Keratinocyte (primary cell): ENCODE data around the gene NFATC3. TPM values are rescaled to one million over a fixed set of nuclear protein-coding genes. Genes with fewer than 3 reads are reported as not detected.

ENCODE experiments used
- DNase-seq: peaks from one replicate; pipeline ENCODE4 v3.0.0-alpha.2; 2011; ENCODE audit warnings: low read depth, missing footprints, low spot score
- FAIRE-seq: peaks from 2 replicates; lab custom pipeline; 2011; peaks lifted over from hg19 to GRCh38; lab: Jason Lieb, UNC
- H2AFZ ChIP-seq: 2 replicates; pipeline ENCODE4 v1.6.0; 2012; ENCODE audit warnings: low read length, control low read depth, inconsistent platforms; ENCODE audit not compliant: control insufficient read depth
- H3K27ac ChIP-seq: 2 replicates; pipeline ENCODE4 v1.5.1; 2011; ENCODE audit warnings: low read length; ENCODE audit not compliant: control insufficient read depth, insufficient read depth
- H3K27me3 ChIP-seq: 3 replicates; pipeline ENCODE4 v1.6.0; 2011; ENCODE audit warnings: low read length; ENCODE audit not compliant: control insufficient read depth, insufficient read depth; ENCODE audit errors: extremely low read depth
- H3K36me3 ChIP-seq, 2 experiments: 2 replicates in 1 of 2; 3 replicates in 1 of 2; pipeline ENCODE4 v1.5.1; 2011; ENCODE audit warnings: low read length in 2 of 2, mild to moderate bottlenecking in 1 of 2; ENCODE audit not compliant: control insufficient read depth in 2 of 2, insufficient read depth in 2 of 2; ENCODE audit errors: extremely low read depth in 1 of 2
- H3K4me1 ChIP-seq: 3 replicates; pipeline ENCODE4 v1.5.1; 2011; ENCODE audit warnings: low read length; ENCODE audit not compliant: control insufficient read depth, insufficient read depth; ENCODE audit errors: extremely low read depth
- H3K4me2 ChIP-seq: 3 replicates; pipeline ENCODE4 v1.6.0; 2011; ENCODE audit warnings: low read depth, low read length; ENCODE audit not compliant: control insufficient read depth, insufficient read depth; ENCODE audit errors: extremely low read depth
- H3K4me3 ChIP-seq, 3 experiments: fragments of 200-600 bp in 1 of 3; sonication (generic) in 1 of 3; 2 replicates in 2 of 3; 3 replicates in 1 of 3; pipeline ENCODE4 v1.5.1; 2011 to 2016; ENCODE audit warnings: low read length in 3 of 3, mild to moderate bottlenecking in 3 of 3, control low read depth in 2 of 3, inconsistent platforms in 1 of 3, low read depth in 1 of 3, mixed read lengths in 1 of 3, mixed run types in 1 of 3, moderate library complexity in 1 of 3; ENCODE audit not compliant: control insufficient read depth in 2 of 3, insufficient read depth in 2 of 3; ENCODE audit errors: extremely low read depth in 1 of 3
- H3K79me2 ChIP-seq: 2 replicates; pipeline ENCODE4 v1.6.0; 2012; ENCODE audit warnings: low read length; ENCODE audit not compliant: control insufficient read depth, insufficient read depth
- H3K9ac ChIP-seq: 3 replicates; pipeline ENCODE4 v1.6.0; 2011; ENCODE audit warnings: low read length; ENCODE audit not compliant: control insufficient read depth, insufficient read depth; ENCODE audit errors: extremely low read depth
- H3K9me1 ChIP-seq: 3 replicates; pipeline ENCODE4 v1.6.0; 2011; ENCODE audit warnings: low read length; ENCODE audit not compliant: control insufficient read depth, insufficient read depth; ENCODE audit errors: extremely low read depth
- H3K9me3 ChIP-seq: 2 replicates; pipeline ENCODE4 v1.5.1; 2012; ENCODE audit warnings: low read depth, low read length; ENCODE audit not compliant: control insufficient read depth
- H4K20me1 ChIP-seq: 3 replicates; pipeline ENCODE4 v1.6.0; 2011; ENCODE audit warnings: low read length; ENCODE audit not compliant: control insufficient read depth, insufficient read depth; ENCODE audit errors: extremely low read depth
- EZH2 ChIP-seq: IDR thresholded peaks from one replicate; pipeline ENCODE4 v1.6.1; 2012; ENCODE audit warnings: inconsistent platforms, mild to moderate bottlenecking, low read length, moderate library complexity
- dilution Hi-C: fragments of 300-500 bp; cut with MboI; formaldehyde crosslinking; loops from one replicate; pipeline ENCODE4 v1.7.0; 2020; ENCODE audit warnings: low sequenced_read_pairs; ENCODE audit not compliant: extremely low pct_ligation_motif_present
- polyA plus RNA-seq, 5 experiments: library from polyadenylated mRNA; depleted of rRNA in 3 of 5; stranded (reverse) in 3 of 5; stranded (forward) in 1 of 5; unstranded in 1 of 5; fragments of >200 nt; gene quantifications; 1 replicate in 1 of 5; 2 replicates in 3 of 5; 3 replicates in 1 of 5; pipeline versions ENCODE4 v1.2.1 to v1.2.3, GENCODE V29; 2011 to 2012; ENCODE audit warnings: missing spikeins in 2 of 5, low read depth in 1 of 5, low replicate concordance in 1 of 5
- TF ChIP-seq, protein P1 (sequence below), 3 experiments: IDR thresholded peaks in 1 of 3; conservative IDR thresholded peaks in 1 of 3; optimal IDR thresholded peaks in 1 of 3; 2 replicates in 2 of 3; 3 replicates in 1 of 3; pipeline versions ENCODE3 to v1.5.1; 2011; ENCODE audit warnings: low read length in 3 of 3, mild to moderate bottlenecking in 3 of 3, moderate library complexity in 2 of 3, control low read depth in 1 of 3, inconsistent platforms in 1 of 3; ENCODE audit not compliant: insufficient read depth in 2 of 3; ENCODE audit errors: extremely low read depth in 1 of 3

The NFATC3 gene
- polyA plus RNA-seq, 1 donor (not counting 4 experiments of a cell fraction or from before 2014, with no cell fraction given): 11.5 TPM

DNA sequence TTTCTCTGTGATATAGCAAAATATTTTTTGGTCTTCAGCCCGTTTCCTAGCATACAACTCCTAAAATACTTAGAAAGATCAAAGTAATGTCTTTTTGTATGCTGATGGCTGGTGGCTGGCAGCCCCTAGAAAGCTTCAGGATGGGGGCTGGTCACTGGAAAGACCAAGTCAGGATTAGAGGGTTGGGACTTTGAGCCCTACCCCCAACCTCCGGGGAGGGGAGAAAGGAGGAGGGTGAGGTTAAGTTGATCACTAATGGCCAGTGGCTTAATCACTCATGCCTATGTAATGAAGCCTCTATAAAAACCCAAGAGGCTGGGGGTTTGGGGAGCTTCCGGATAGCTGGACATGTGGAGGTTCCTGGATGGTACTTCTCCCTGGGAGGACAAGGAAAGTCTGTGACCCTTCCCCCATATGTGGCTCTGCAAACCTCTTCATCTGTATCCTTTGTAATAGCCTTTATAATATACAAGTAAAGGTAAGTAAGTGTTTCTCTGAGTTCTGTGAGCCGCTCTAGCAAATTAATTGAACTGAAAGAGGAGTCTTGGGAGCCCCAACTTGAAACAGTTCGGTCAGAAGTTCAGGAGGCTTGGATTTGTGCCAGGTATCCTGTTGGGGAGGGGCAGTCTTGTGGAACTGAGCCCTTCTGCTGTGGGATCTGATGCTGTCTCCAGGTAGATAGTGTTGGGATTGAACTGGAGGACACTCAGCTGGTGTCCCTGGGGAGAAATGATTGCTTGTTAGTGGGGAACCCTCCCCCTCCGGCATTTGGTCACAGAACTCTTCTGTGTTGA is 182.6 kb downstream of the NFATC3 start:
- Histone ChIP-seq H3K79me2 (peaks cover 62% of the 10 kb centered on the region), H3K4me1 (peaks cover 32% of the 10 kb centered on the region), H3K9me3 (no peaks in the 10 kb centered on the region), H3K27ac (no peak overlapping the region), H3K9me1 (peaks cover 8% of the 10 kb centered on the region), H4K20me1 (peaks cover 2% of the 10 kb centered on the region), H3K36me3 (peaks cover 4 to 12% of the 10 kb centered on the region in 2 experiments), H3K4me2 (no peak overlapping the region), H3K9ac (no peak overlapping the region), H3K27me3 (no peaks in the 10 kb centered on the region), H2AFZ (no peak overlapping the region), H3K4me3 (no peak overlapping the region)
- no peak for DNase-seq
- no peak for FAIRE-seq
- no peak for TF ChIP-seq EZH2
- TF ChIP-seq, protein P1, sequence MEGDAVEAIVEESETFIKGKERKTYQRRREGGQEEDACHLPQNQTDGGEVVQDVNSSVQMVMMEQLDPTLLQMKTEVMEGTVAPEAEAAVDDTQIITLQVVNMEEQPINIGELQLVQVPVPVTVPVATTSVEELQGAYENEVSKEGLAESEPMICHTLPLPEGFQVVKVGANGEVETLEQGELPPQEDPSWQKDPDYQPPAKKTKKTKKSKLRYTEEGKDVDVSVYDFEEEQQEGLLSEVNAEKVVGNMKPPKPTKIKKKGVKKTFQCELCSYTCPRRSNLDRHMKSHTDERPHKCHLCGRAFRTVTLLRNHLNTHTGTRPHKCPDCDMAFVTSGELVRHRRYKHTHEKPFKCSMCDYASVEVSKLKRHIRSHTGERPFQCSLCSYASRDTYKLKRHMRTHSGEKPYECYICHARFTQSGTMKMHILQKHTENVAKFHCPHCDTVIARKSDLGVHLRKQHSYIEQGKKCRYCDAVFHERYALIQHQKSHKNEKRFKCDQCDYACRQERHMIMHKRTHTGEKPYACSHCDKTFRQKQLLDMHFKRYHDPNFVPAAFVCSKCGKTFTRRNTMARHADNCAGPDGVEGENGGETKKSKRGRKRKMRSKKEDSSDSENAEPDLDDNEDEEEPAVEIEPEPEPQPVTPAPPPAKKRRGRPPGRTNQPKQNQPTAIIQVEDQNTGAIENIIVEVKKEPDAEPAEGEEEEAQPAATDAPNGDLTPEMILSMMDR (optimal IDR thresholded peaks at IDR 0.05 in 1 of 3, IDR thresholded peaks at IDR 0.05 in 1 of 3, conservative IDR thresholded peaks at IDR 0.05 in 1 of 3; ENCODE audit: extremely low read depth in 1 of 3, insufficient read depth in 2 of 3, low read length in 3 of 3): no peak
- dilution Hi-C loops: no loop called here

DNA sequence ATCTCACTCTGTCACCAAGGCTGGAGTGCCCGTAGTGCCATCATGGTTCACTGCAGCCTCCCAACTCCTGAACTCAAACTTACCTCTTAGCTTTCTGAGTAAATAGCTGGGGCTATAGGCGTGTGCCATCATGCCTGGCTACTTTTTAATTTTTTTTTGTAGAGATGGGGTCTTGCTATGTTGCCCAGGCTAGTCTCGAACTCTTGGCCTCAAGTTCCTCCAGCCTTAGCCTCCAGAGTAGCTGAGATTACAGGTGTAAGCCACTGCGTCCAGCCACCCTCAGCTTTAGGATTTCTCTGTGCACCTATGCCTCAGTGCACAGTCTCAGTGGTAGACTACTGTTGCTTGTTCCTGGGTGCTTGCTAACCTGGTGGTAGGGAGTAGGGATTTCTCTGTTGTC is 184.6 kb downstream of the NFATC3 start:
- no peak for TF ChIP-seq EZH2
- TF ChIP-seq, protein P1 (optimal IDR thresholded peaks at IDR 0.05 in 1 of 3, IDR thresholded peaks at IDR 0.05 in 1 of 3, conservative IDR thresholded peaks at IDR 0.05 in 1 of 3; ENCODE audit: extremely low read depth in 1 of 3, insufficient read depth in 2 of 3, low read length in 3 of 3): no peak
- H3K27me3 ChIP-seq: no peaks in the 10 kb centered on the region

More for the DNA sequence above, 184.6 kb downstream of the NFATC3 start:
- Histone ChIP-seq H2AFZ (no peak overlapping the region), H3K4me3 (no peak overlapping the region), H3K9me1 (peaks cover 14% of the 10 kb centered on the region), H3K9me3 (no peaks in the 10 kb centered on the region), H4K20me1 (peaks cover 17% of the 10 kb centered on the region), H3K79me2 (peaks cover 63% of the 10 kb centered on the region), H3K4me1 (peaks cover 43% of the 10 kb centered on the region), H3K9ac (no peak overlapping the region), H3K27ac (no peak overlapping the region), H3K4me2 (no peak overlapping the region), H3K36me3 (peaks cover 11 to 25% of the 10 kb centered on the region in 2 experiments)
- FAIRE-seq (no peak), DNase-seq (no peak)
- dilution Hi-C loops: no loop called here
